MM.1S (cell line): ENCODE data around the gene PRIMA1.

Source experiments
- CTCF ChIP-seq: fragments of 300-600 bp; sonication (generic); IDR thresholded peaks from 2 replicates; pipeline ENCODE4 v1.5.1; 2016; ENCODE audit warnings: antibody characterized with exemption, low read length, mixed read lengths
- EZH2phosphoT487 ChIP-seq: fragments of 300-600 bp; sonication (generic); IDR thresholded peaks from 2 replicates; pipeline ENCODE4 v1.6.1; 2018; ENCODE audit warnings: antibody characterized with exemption, low read length

GRCh38 chr14:93733631-93734030 is 54.7 kb downstream of the PRIMA1 start:
- TF ChIP-seq CTCF = no peak
- TF ChIP-seq EZH2phosphoT487 = no peak
